SU-DHL-6 (cell line): ENCODE data around the gene CHST10.
"Not testable (repeated sequence)": the region's sequence is repeated elsewhere in the genome, so short reads cannot be mapped to it uniquely, and the experiment has no call there.

Experiments used
- H2AFZ ChIP-seq: fragments of 200-600 bp; sonication (generic); 2 replicates; pipeline ENCODE4 v1.6.1; 2014; ENCODE audit warnings: low read depth, mild to moderate bottlenecking, moderate library complexity, mixed read lengths, antibody characterized with exemption, low read length; ENCODE audit not compliant: severe bottlenecking
- H3F3A ChIP-seq: fragments of 200-600 bp; shearing (Covaris generic); 2 replicates; pipeline ENCODE4 v1.6.0; 2016; ENCODE audit warnings: antibody characterized with exemption, mild to moderate bottlenecking; ENCODE audit not compliant: insufficient read depth
- H3K27ac ChIP-seq: fragments of 200-600 bp; sonication (generic); 2 replicates; pipeline ENCODE4 v1.5.1; 2016; ENCODE audit warnings: low read depth, mild to moderate bottlenecking, low read length, moderate library complexity, mixed read lengths
- H3K27me3 ChIP-seq: fragments of 200-600 bp; sonication (generic), shearing (Covaris generic); 2 replicates; pipeline ENCODE4 v1.6.0; 2014; ENCODE audit warnings: mild to moderate bottlenecking, low read length
- H3K36me3 ChIP-seq: fragments of 200-600 bp; sonication (generic); 2 replicates; pipeline ENCODE4 v1.6.1; 2014; ENCODE audit warnings: mild to moderate bottlenecking, low read length, mixed read lengths
- H3K4me2 ChIP-seq: fragments of 300-600, 200-600 bp; shearing (Covaris generic), sonication (generic); 2 replicates; pipeline ENCODE4 v1.6.0; 2014; ENCODE audit warnings: low read length, low read depth, mild to moderate bottlenecking; ENCODE audit not compliant: poor library complexity, severe bottlenecking
- H3K4me3 ChIP-seq: fragments of 200-600 bp; sonication (generic); 2 replicates; pipeline ENCODE4 v1.5.1; 2014; ENCODE audit warnings: antibody characterized with exemption, low read length, mild to moderate bottlenecking, mixed read lengths; ENCODE audit not compliant: insufficient read depth, poor library complexity, severe bottlenecking
- H3K79me2 ChIP-seq: fragments of 200-600 bp; sonication (generic); 2 replicates; pipeline ENCODE4 v1.6.1; 2014; ENCODE audit warnings: mild to moderate bottlenecking, low read length, moderate library complexity; ENCODE audit not compliant: insufficient read depth
- H3K9ac ChIP-seq: fragments of 200-600 bp; sonication (generic); 2 replicates; pipeline ENCODE4 v1.7.0; 2014; ENCODE audit warnings: mild to moderate bottlenecking, low read length
- H3K9me2 ChIP-seq: fragments of 200-600 bp; sonication (generic); replicated peaks from 2 replicates; pipeline ENCODE4 v1.6.1; 2014; ENCODE audit warnings: low read length; ENCODE audit not compliant: insufficient read depth
- H3K9me3 ChIP-seq: fragments of 200-600 bp; sonication (generic); 2 replicates; pipeline ENCODE4 v1.6.1; 2014; ENCODE audit warnings: low read length, mixed read lengths; ENCODE audit not compliant: insufficient read depth
- H4K20me1 ChIP-seq: fragments of 200-600 bp; sonication (generic); 2 replicates; pipeline ENCODE4 v1.6.1; 2014; ENCODE audit warnings: low read depth, mild to moderate bottlenecking, antibody characterized with exemption, low read length, moderate library complexity, mixed read lengths
- EZH2phosphoT487 ChIP-seq: fragments of 200-600 bp; sonication (generic), shearing (Covaris generic); conservative IDR thresholded peaks from 2 replicates; pipeline ENCODE4 v1.6.1; 2018; ENCODE audit warnings: mild to moderate bottlenecking, antibody characterized with exemption, low read length, moderate library complexity, mixed read lengths
- TF ChIP-seq, protein P1 (sequence below): fragments of 200-600 bp; sonication (generic); IDR thresholded peaks from one replicate; pipeline ENCODE4 v1.5.1; 2017; ENCODE audit warnings: antibody characterized with exemption, mild to moderate bottlenecking, low read length, moderate library complexity; ENCODE audit not compliant: insufficient read depth, poor library complexity, severe bottlenecking

CHST10 gene

DNA sequence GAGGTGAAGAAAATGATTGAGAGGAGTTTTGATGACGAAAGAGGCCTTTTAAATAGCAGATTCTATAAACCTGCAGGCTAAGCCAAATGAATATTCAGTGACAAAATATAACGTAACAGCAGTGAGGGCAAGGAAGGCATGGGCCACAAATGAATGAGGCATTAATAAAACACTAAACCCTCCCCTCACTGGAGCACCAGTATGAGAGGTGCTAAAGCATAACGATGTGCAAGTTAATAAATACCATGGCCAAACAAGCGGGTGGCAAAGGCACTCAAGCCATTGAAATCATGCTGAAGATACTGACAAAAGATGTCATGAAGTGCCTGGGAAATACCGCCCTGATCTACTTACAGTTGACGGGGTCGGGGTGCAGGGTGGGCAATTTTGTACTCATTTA is 64.9 kb downstream of the CHST10 start:
- Histone ChIP-seq H4K20me1 (no peaks in the 10 kb centered on the region), H3F3A (no peaks in the 10 kb centered on the region), H3K27ac (no peak overlapping the region), H3K36me3 (no peaks in the 10 kb centered on the region), H3K9me2 (no peaks in the 10 kb centered on the region), H3K9me3 (no peaks in the 10 kb centered on the region), H3K9ac (no peak overlapping the region), H3K4me2 (no peak overlapping the region), H3K4me3 (no peak overlapping the region), H3K27me3 (peaks cover 3% of the 10 kb centered on the region; the same call in 1 of the 2 replicates), H2AFZ (no peak overlapping the region), H3K79me2 (no peaks in the 10 kb centered on the region)
- TF ChIP-seq, protein P1, sequence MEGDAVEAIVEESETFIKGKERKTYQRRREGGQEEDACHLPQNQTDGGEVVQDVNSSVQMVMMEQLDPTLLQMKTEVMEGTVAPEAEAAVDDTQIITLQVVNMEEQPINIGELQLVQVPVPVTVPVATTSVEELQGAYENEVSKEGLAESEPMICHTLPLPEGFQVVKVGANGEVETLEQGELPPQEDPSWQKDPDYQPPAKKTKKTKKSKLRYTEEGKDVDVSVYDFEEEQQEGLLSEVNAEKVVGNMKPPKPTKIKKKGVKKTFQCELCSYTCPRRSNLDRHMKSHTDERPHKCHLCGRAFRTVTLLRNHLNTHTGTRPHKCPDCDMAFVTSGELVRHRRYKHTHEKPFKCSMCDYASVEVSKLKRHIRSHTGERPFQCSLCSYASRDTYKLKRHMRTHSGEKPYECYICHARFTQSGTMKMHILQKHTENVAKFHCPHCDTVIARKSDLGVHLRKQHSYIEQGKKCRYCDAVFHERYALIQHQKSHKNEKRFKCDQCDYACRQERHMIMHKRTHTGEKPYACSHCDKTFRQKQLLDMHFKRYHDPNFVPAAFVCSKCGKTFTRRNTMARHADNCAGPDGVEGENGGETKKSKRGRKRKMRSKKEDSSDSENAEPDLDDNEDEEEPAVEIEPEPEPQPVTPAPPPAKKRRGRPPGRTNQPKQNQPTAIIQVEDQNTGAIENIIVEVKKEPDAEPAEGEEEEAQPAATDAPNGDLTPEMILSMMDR, result no peak
- no peak for TF ChIP-seq EZH2phosphoT487

- Histone ChIP-seq H3K79me2 (no peaks in the 10 kb centered on the region), H2AFZ (no peak overlapping the region), H3K27ac (no peak overlapping the region), H3K9me2 (no peaks in the 10 kb centered on the region), H3K36me3 (no peaks in the 10 kb centered on the region), H3K9me3 (no peaks in the 10 kb centered on the region), H3K27me3 (no peaks in the 10 kb centered on the region), H4K20me1 (no peaks in the 10 kb centered on the region), H3K4me2 (no peak overlapping the region), H3K9ac (no peak overlapping the region), H3K4me3 (no peak overlapping the region), H3F3A (no peaks in the 10 kb centered on the region)
- TF ChIP-seq, protein P1, result no peak
- no peak for TF ChIP-seq EZH2phosphoT487
Observed at GRCh38 chr2:100350661-100351185, 66.7 kb downstream of the CHST10 start.

DNA sequence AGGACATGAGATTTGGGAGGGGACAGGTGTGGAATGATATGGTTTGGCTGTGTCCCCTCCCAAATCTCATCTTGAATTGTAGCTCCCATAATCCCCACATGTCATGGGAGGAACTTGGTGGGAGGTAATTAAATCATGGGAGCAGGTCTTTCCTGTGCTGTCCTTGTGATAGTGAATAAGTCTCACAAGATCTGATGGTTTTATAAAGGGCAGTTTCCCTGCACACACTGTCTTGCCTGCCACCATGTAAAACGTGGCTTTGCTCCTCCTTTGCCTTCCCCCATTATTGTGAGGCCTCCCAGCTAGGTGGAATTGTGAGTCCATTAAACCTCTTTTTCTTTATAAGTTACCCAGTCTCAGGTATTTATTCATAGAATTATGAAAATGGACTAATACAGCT is 72.3 kb downstream of the CHST10 start:
- H3K79me2 ChIP-seq, H3K27ac ChIP-seq: not testable (repeated sequence)

GRCh38 chr2:100344433-100344832 is 73.0 kb downstream of the CHST10 start:
- TF ChIP-seq, protein P1, result no peak
- no peak overlapping the region for H2AFZ ChIP-seq
- H3K27me3 ChIP-seq, result no peaks in the 10 kb centered on the region
- H3K79me2 ChIP-seq, result no peaks in the 10 kb centered on the region
- no peak overlapping the region for H3K4me3 ChIP-seq
- no peaks in the 10 kb centered on the region for H3F3A ChIP-seq
- H4K20me1 ChIP-seq, result no peaks in the 10 kb centered on the region
- H3K9ac ChIP-seq, result no peak overlapping the region
- no peaks in the 10 kb centered on the region for H3K36me3 ChIP-seq
- H3K9me3 ChIP-seq, result no peaks in the 10 kb centered on the region
- H3K9me2 ChIP-seq, result no peaks in the 10 kb centered on the region
- no peak overlapping the region for H3K4me2 ChIP-seq
- no peak overlapping the region for H3K27ac ChIP-seq

More for the DNA sequence above, 72.3 kb downstream of the CHST10 start:
- H3F3A ChIP-seq, H3K9me2 ChIP-seq, H3K4me2 ChIP-seq, H4K20me1 ChIP-seq, H3K9ac ChIP-seq, H3K4me3 ChIP-seq, H2AFZ ChIP-seq, H3K36me3 ChIP-seq, H3K27me3 ChIP-seq, H3K9me3 ChIP-seq: not testable (repeated sequence)

DNA sequence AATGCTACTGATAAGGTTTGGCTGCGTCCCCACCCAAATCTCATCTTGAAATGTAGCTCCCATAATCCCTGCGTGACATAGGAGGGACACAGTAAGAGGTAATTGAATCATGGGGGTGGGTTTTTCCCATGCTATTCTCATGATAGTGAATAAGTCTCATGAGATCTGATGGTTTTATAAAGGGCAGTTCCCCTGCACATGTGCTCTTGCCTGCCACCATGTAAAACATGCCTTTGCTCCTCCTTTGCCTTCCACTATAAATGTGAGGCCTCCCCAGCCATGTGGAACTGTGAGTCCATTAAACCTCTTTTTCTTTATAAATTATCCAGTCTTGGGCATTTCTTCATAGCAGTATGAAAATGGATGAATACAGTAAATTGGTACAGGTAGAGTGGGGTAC is 75.0 kb downstream of the CHST10 start:
- not testable (repeated sequence) for H3K4me3 ChIP-seq, H3K27ac ChIP-seq, H3K4me2 ChIP-seq, H3K27me3 ChIP-seq, H3K36me3 ChIP-seq, H4K20me1 ChIP-seq, H3F3A ChIP-seq, H3K9me2 ChIP-seq, H3K9ac ChIP-seq, H3K9me3 ChIP-seq, H2AFZ ChIP-seq, H3K79me2 ChIP-seq
